GM10266 (cell line): ENCODE data around the gene RNF112.

Experiments
- DNase-seq: peaks from one replicate; pipeline ENCODE4 v3.0.0; 2012; ENCODE audit errors: extremely low spot score
- TF ChIP-seq, protein P1 (sequence below): IDR thresholded peaks from 2 replicates; pipeline ENCODE4 v1.5.1; 2012; ENCODE audit warnings: mild to moderate bottlenecking, low read depth; ENCODE audit not compliant: control insufficient read depth, insufficient read depth; ENCODE audit errors: missing control alignments

The RNF112 gene

DNA sequence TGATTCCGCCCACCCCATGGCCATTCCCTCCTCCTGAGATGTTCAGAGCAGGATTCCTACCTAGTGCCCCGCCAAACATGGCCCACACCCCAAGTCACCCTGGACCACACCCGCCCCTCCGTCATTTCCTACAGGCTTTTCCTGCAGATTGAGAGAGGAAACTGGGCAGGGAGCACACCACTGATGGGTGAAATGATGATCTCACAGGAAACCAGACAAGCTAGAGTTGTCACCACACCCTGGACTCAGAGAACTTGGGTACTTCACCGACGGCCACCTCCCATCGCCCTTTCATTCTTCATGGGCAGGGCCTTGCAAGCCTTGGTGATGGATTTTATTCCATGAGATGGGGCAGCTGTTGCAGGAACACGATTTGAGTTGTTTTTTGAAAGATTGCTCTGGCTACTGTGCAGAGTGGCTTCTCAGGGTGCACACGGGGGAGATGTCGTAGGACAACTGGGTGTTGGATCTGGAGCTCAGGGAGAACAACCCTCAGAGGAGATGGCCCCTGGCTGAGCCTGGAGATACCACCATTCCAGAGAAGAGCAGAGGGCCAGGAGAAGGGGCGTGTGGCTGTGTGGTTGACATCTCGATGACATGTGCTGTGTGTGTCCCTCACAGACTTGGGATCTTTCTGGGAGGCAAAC is 41.1 kb upstream of the RNF112 start:
- DNase-seq, result no peak
- TF ChIP-seq, protein P1, sequence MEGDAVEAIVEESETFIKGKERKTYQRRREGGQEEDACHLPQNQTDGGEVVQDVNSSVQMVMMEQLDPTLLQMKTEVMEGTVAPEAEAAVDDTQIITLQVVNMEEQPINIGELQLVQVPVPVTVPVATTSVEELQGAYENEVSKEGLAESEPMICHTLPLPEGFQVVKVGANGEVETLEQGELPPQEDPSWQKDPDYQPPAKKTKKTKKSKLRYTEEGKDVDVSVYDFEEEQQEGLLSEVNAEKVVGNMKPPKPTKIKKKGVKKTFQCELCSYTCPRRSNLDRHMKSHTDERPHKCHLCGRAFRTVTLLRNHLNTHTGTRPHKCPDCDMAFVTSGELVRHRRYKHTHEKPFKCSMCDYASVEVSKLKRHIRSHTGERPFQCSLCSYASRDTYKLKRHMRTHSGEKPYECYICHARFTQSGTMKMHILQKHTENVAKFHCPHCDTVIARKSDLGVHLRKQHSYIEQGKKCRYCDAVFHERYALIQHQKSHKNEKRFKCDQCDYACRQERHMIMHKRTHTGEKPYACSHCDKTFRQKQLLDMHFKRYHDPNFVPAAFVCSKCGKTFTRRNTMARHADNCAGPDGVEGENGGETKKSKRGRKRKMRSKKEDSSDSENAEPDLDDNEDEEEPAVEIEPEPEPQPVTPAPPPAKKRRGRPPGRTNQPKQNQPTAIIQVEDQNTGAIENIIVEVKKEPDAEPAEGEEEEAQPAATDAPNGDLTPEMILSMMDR, result no peak

GRCh38 chr17:19370493-19370960 is 40.5 kb upstream of the RNF112 start:
- DNase-seq, result no peak
- TF ChIP-seq, protein P1, result no peak

DNA sequence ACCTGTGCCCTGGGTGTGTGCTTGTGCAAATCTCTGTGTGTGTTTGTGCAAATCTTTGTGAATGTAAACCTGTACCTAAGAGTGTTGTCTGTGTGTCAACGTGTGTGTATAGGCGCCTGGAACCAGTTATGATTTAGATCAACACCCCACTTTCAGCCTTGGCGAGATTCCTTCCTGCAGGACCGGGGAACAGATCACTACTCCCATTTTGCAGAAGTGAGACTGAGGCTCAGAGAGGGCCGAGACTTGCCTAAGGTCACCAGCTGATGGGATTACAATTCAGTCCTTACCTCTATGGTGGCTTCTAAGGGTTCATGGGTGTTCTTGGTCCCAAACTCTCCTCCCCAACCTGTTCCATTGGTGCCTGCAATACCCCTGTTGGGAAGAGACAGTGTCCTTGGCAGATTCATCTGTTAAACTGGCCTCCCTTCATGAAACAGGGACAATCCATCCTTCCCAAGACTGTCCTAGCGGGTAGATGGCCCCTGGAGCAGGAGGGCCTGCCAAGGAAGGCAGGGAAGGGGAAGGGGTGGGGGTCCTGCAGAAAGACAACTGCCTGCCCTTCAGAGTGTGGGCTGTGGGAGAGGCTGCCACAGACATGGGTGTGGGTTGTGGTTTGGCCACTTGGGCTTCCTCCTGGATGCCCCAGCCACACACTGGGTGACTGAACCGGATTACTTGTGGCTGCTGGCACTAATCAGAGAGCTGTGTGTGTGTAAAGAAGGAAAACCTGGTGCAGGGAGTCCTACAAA is 39.6 kb upstream of the RNF112 start:
- TF ChIP-seq, protein P1, result no peak
- no peak for DNase-seq

- TF ChIP-seq, protein P1, result no peak
- no peak for DNase-seq
These were observed 39.0 kb upstream of the RNF112 start for GRCh38 chr17:19372011-19372370.

GRCh38 chr17:19372439-19372838 is 38.6 kb upstream of the RNF112 start:
- TF ChIP-seq, protein P1, result no peak
- DNase-seq, result no peak

DNA sequence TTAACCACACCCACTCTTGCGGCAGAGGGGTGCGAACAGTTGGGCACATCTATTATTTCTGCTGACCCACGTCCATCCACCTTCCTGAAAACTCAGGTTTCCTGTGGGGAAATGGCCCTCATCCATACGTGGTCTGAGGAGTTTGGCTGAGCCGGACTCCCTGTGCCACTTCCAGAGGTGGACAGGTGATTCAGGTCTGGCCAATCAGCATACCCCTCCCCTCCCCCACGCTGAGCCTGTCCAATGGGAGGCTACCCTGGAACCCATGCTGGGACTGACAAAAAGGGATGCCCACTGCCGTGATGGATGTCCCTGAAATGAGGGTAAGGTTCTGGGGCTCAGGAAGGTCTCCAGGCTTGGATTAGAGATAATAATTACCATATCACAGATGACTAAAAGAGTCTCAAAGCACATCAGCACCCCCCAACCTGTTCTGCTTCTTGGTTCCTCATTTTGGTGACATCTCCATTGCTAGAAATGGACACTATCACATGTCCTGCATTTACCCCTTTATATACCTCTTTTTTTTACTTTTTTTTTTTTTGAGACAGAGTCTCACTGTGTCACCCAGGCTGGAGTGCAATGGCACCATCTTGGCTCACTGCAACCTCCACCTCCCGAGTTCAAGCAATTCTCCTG is 38.0 kb upstream of the RNF112 start:
- TF ChIP-seq, protein P1, result no peak
- DNase-seq, result no peak

DNA sequence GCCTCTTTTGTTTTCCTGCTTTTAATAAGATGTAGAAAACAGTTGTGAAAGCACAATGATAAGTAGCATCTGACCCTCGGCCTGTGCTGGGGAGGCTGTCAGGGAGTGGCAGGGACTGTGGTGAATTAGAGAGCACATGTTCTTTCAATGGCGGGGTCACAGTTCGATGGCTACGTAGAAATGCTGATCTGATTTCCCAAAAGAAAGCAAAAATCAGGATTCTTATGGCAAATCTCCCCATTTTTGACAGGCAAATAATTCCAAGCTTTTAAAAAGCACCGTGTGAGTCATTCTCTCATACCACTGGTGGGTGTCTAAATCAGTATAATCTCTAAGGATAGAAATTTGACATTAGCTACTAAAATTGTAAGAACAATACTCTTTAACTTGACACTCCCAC is 36.9 kb upstream of the RNF112 start:
- TF ChIP-seq, protein P1, result no peak
- DNase-seq, result no peak
